Cardiac muscle cell (in vitro differentiated cells and primary cell): Measurements from ENCODE around the gene GTPBP2. TPM values are rescaled to one million over a fixed set of nuclear protein-coding genes. Genes with fewer than 3 reads are reported as not detected.

Experiments
- DNase-seq, 2 donors: peaks; one replicate each; pipeline versions ENCODE4 v3.0.0 to v3.0.0-alpha.2; 2010 to 2017; ENCODE audit warnings: low read depth in 1 of 2, low spot score in 1 of 2
- H3K27ac ChIP-seq: fragments of 200-600 bp; sonication (generic); 2 replicates; pipeline ENCODE4 v1.5.1; 2016
- H3K27me3 ChIP-seq: fragments of 200-600 bp; sonication (generic); 2 replicates; pipeline ENCODE4 v1.6.0; 2016; ENCODE audit warnings: control low read depth
- H3K36me3 ChIP-seq: fragments of 200-600 bp; sonication (generic); 2 replicates; pipeline ENCODE4 v1.5.1; 2016; ENCODE audit warnings: control low read depth
- H3K4me1 ChIP-seq: fragments of 200-600 bp; sonication (generic); 2 replicates; pipeline ENCODE4 v1.8.1; 2017; ENCODE audit warnings: low read depth, mild to moderate bottlenecking, mixed run types
- H3K4me3 ChIP-seq: fragments of 200-600 bp; sonication (generic); 2 replicates; pipeline ENCODE4 v1.5.1; 2016; ENCODE audit warnings: mild to moderate bottlenecking
- H3K9me3 ChIP-seq: fragments of 200-600 bp; sonication (generic); 2 replicates; pipeline ENCODE4 v1.5.1; 2017; ENCODE audit warnings: low read depth, mild to moderate bottlenecking, control low read depth
- CTCF ChIP-seq: IDR thresholded peaks from 2 replicates; pipeline ENCODE4 v1.5.1; 2012; ENCODE audit warnings: low read depth, mild to moderate bottlenecking, low read length
- polyA plus RNA-seq: library from polyadenylated mRNA; unstranded; fragments of >200 nt; fragmentation: Nextera tagmentation; extraction: Ambion mirVana; gene quantifications from 2 replicates; pipeline ENCODE4 v1.2.1, GENCODE V29; 2016
- total RNA-seq: library from RNA; depleted of rRNA; stranded (reverse); fragments of >200 nt; gene quantifications from 2 replicates; pipeline ENCODE4 v1.2.3, GENCODE V29; 2016

GTPBP2 gene
- total and polyA plus RNA-seq, 2 experiments from 2014 or later: 16.4 to 63.6 TPM

GRCh38 chr6:43669922-43670622 is 41.0 kb upstream of the GTPBP2 start:
- Histone ChIP-seq H3K4me3 (no peak overlapping the region), H3K27me3 (no peaks in the 10 kb centered on the region), H3K36me3 (peaks cover 15% of the 10 kb centered on the region), H3K4me1 (peaks cover 34% of the 10 kb centered on the region), H3K9me3 (no peaks in the 10 kb centered on the region), H3K27ac (peak overlapping the region; percentile 86)
- DNase-seq: peak; percentile 60 to 65
- no peak for TF ChIP-seq CTCF

GRCh38 chr6:43669050-43669921 is 40.2 kb upstream of the GTPBP2 start:
- peaks cover 34% of the 10 kb centered on the region for H3K4me1 ChIP-seq
- no peaks in the 10 kb centered on the region for H3K27me3 ChIP-seq
- TF ChIP-seq CTCF: no peak
- H3K36me3 ChIP-seq: peaks cover 7% of the 10 kb centered on the region
- DNase-seq: peak; percentile 11 to 76
- no peak overlapping the region for H3K4me3 ChIP-seq
- H3K27ac ChIP-seq: peak overlapping the region; percentile 86
- no peaks in the 10 kb centered on the region for H3K9me3 ChIP-seq

- H3K27me3 ChIP-seq: no peaks in the 10 kb centered on the region
- peak; percentile 71 to 89 for DNase-seq
- peak overlapping the region; percentile 86 for H3K27ac ChIP-seq
- peak; percentile 75 for TF ChIP-seq CTCF
- no peaks in the 10 kb centered on the region for H3K9me3 ChIP-seq
- H3K4me1 ChIP-seq: peaks cover 34% of the 10 kb centered on the region
- no peak overlapping the region for H3K4me3 ChIP-seq
- peaks cover 5% of the 10 kb centered on the region for H3K36me3 ChIP-seq
These were observed 39.3 kb upstream of the GTPBP2 start for GRCh38 chr6:43668151-43669028.

- H3K4me3 ChIP-seq: no peak overlapping the region
- H3K4me1 ChIP-seq: peaks cover 34% of the 10 kb centered on the region
- H3K36me3 ChIP-seq: peaks cover 5% of the 10 kb centered on the region
- H3K27me3 ChIP-seq: no peaks in the 10 kb centered on the region
- H3K9me3 ChIP-seq: no peaks in the 10 kb centered on the region
- peak; percentile 77 to 79 for DNase-seq
- TF ChIP-seq CTCF: peak; percentile 95
- H3K27ac ChIP-seq: peak overlapping the region; percentile 79
These were observed 38.4 kb upstream of the GTPBP2 start for GRCh38 chr6:43667245-43668150.
